Measurements from ENCODE around the gene RENBP. TPM values are rescaled to one million over a fixed set of nuclear protein-coding genes. Genes with fewer than 3 reads are reported as not detected.

Gene RENBP
- total RNA-seq, 1 donor: 11.1 TPM

DNA sequence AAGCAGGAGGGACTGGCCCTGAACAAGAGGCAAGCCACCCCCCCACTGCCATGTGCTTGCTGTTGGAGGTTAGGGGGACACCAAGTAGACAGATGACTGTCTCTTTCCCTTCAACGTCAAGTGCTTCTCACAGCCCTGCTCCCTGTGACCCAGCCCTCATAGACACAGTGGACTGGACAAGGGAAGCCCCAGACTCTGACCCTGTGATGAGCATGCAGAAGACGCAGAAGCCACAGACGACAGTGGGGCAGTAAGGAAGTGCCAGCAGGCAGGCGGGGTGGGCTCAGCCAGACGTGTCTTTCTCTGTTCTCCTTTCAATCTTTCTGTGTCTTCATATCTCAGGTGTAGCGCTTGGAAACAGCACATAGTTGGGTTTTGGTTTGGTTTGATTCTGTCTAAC lies 56.1 kb downstream of the RENBP start:
- Histone ChIP-seq H3K27me3 (ENCODE audit: insufficient read depth, low read length) (peaks cover 17% of the 10 kb centered on the region), H3K4me3 (ENCODE audit: low read length) (no peak overlapping the region), H3K9me3 (ENCODE audit: low read depth, low read length) (no peaks in the 10 kb centered on the region)

DNA sequence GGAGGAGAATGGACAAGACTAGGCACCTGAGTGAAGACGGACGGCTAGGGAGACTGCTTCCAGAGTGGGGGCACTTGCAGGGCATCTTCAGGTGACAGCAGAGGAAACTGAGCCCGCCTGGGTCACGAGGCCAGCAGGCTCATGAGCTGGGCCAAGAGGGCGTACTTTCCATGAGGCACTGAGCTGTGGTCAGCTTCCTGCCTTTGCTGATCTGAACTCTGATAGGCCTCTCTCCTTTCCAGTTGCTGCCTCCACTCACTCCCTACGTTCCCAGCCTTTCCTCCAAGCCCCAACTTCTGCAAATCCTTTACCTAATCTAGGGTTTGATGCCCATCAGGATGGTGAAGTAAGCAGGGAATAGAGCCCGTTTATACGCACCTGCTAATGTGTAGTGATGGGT lies 57.1 kb downstream of the RENBP start:
- H3K4me3 ChIP-seq (ENCODE audit: low read length): no peak overlapping the region
- H3K9me3 ChIP-seq (ENCODE audit: low read depth, low read length): no peaks in the 10 kb centered on the region
- no peaks in the 10 kb centered on the region for H3K4me1 ChIP-seq (ENCODE audit: insufficient read depth, low read length)
- peaks cover 17% of the 10 kb centered on the region for H3K27me3 ChIP-seq (ENCODE audit: insufficient read depth, low read length)

More for the DNA sequence above, 56.1 kb downstream of the RENBP start:
- H3K4me1 ChIP-seq (ENCODE audit: insufficient read depth, low read length): no peaks in the 10 kb centered on the region

DNA sequence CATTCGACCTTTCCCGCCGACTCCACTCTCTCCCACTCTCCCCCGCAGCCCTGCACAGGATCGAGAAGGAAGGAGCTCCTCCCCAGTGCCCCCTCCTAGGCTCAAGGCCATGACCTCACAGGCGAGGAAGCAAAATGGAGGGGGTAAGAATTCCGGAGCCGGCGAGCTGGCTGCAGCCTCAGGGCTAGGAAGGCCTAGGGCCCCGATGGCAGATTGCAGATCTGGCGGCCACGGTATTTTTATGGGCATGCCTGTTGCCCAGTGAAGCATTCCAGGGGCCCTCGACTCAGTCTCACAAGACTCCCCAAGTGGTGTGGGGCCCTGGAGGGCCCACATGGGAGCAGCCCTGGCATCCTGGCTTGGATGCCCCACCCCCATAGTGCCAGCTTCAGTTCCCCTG lies 57.5 kb downstream of the RENBP start:
- peaks cover 17% of the 10 kb centered on the region for H3K27me3 ChIP-seq (ENCODE audit: insufficient read depth, low read length)
- no peak overlapping the region for H3K4me3 ChIP-seq (ENCODE audit: low read length)
- no peaks in the 10 kb centered on the region for H3K4me1 ChIP-seq (ENCODE audit: insufficient read depth, low read length)
- H3K9me3 ChIP-seq (ENCODE audit: low read depth, low read length): no peaks in the 10 kb centered on the region

DNA sequence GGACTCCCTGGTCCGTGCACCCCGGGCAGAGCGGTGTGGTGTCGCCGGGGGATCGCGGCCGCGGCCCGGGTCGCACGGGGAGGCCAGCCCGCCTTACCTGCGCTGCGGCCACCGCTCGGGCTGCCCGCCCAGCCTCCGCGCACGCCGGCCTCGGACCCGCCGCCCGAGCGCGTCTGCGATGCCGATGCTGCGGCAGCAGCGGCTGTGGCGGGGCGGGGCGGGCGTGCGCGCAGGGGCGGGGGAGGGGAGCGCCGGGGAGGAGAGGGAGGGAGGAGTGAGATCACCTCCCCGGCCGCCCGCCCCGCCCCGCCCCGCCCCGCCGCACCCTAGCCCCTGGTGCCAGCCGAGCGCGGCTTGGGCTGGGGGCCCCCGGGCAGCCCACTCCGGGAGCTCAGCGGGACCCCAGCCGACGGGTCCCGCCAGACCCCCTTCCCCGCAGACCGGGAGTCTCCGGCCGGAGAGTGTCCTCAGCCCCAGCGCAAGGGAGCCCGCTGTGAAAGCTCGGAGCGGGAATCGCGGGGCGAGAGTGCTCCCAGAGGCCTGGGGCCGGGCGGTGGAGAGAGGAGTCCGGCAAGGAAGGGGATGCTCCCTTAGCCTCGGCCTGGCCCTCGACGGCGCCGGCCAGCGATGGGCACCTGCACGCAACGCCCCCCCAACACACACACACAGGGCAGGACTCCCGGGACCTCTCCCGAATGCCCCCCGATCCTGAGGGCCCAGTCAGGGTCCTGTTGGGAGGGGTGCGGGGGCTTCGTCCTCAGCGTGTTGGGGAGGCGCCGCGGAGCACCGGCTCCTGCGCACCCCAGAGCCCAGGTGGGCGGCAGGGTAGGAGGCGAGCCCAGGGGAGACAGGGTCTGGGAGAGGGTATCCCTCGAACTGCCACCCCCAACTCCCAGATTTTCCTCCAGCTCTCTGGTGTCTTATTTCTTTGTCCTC lies 58.2 kb downstream of the RENBP start, which contains the start of gene L1CAM:
Gene L1CAM, minus strand, starts transcription at position 206 of the 936 bp plus-strand sequence. CDS start 10,337 bp downstream, outside the sequence.
- no peak within 1 kb of the TSS for H3K4me3 ChIP-seq (ENCODE audit: low read length)
- H3K27me3 ChIP-seq (ENCODE audit: insufficient read depth, low read length): peaks cover 17% of the 10 kb centered on the region

More for the DNA sequence above, 58.2 kb downstream of the RENBP start, which contains the start of gene L1CAM:
- Histone ChIP-seq H3K4me1 (ENCODE audit: insufficient read depth, low read length) (no peaks in the 10 kb centered on the region), H3K9me3 (ENCODE audit: low read depth, low read length) (no peaks in the 10 kb centered on the region)

Other genes with a start within 250 kb of the RENBP start
- 60.6 TPM for gene BCAP31, start 220.3 kb downstream of the RENBP start, total RNA-seq
- 8.8 TPM for gene ABCD1, start 219.8 kb downstream of the RENBP start, total RNA-seq
- 0.21 TPM for gene PLXNB3, start 180.4 kb downstream of the RENBP start, total RNA-seq
- under 0.01 TPM for gene SRPK3, start 163.6 kb downstream of the RENBP start, total RNA-seq
- 42.3 TPM for gene IDH3G, start 150.3 kb downstream of the RENBP start, total RNA-seq
- gene SSR4, start 150.0 kb downstream of the RENBP start, total RNA-seq: 121 TPM
- gene PDZD4, start 114.1 kb downstream of the RENBP start, total RNA-seq: 15.6 TPM
- gene L1CAM, start 58.5 kb downstream of the RENBP start, total RNA-seq: 0.52 TPM
- gene AVPR2, start 40.0 kb downstream of the RENBP start, total RNA-seq: not detected
- gene ARHGAP4, start 18.4 kb downstream of the RENBP start, total RNA-seq: 199 TPM
- 22.0 TPM for gene NAA10, start 9.6 kb downstream of the RENBP start, total RNA-seq
- gene HCFC1, start 27.2 kb upstream of the RENBP start, total RNA-seq: 26.4 TPM
- gene TMEM187, start 28.1 kb upstream of the RENBP start, total RNA-seq: 1.8 TPM
- 37.0 TPM for gene IRAK1, start 75.3 kb upstream of the RENBP start, total RNA-seq
- 142 TPM for gene MECP2, start 153.1 kb upstream of the RENBP start, total RNA-seq
- not detected for gene OPN1LW, start 199.6 kb upstream of the RENBP start, total RNA-seq
- gene OPN1MW, start 238.0 kb upstream of the RENBP start, total RNA-seq: not detected

Measured in mononuclear cell (primary cell).